Astrocyte of the cerebellum (primary cell): ENCODE data around the gene PNPLA5.
"Not testable (repeated sequence)": the region's sequence is repeated elsewhere in the genome, so short reads cannot be mapped to it uniquely, and the experiment has no call there.

Experiments
- DNase-seq: peaks from one replicate; pipeline ENCODE4 v3.0.0-alpha.2; 2011; ENCODE audit warnings: low read depth
- H3K4me3 ChIP-seq: 2 replicates; pipeline ENCODE4 v1.5.1; 2011; ENCODE audit warnings: mild to moderate bottlenecking, low read depth, low read length, moderate library complexity
- in situ Hi-C: cut with HindIII; loops from 2 replicates; pipeline ENCODE4 v1.10.0; 2017; ENCODE audit warnings: low sequenced_read_pairs
- TF ChIP-seq, protein P1 (sequence below): IDR thresholded peaks from 2 replicates; pipeline ENCODE4 v1.5.1; 2012; ENCODE audit warnings: low read length, low read depth, moderate library complexity, mild to moderate bottlenecking; ENCODE audit errors: missing control alignments

PNPLA5 gene

DNA sequence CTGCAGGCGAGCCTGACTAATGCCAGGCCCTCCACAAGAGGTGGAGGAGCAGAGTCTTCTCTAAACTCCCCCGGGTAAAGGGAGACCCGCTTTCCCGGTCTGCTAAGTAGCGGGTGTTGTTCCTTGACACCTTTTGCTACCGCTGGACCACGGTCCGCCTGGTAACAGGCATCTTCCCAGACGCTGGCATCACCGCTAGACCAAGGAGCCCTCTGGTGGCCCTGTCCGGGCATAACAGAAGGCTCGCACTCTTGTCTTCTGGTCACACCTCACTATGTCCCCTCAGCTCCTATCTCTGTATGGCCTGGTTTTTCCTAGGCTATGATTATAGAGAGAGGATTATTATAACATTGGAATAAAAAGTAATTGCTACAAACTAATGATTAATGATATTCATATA, 12.6 kb upstream of the PNPLA5 start:
- in situ Hi-C loops, DNase-seq, H3K4me3 ChIP-seq: not testable (repeated sequence)
- TF ChIP-seq, protein P1, sequence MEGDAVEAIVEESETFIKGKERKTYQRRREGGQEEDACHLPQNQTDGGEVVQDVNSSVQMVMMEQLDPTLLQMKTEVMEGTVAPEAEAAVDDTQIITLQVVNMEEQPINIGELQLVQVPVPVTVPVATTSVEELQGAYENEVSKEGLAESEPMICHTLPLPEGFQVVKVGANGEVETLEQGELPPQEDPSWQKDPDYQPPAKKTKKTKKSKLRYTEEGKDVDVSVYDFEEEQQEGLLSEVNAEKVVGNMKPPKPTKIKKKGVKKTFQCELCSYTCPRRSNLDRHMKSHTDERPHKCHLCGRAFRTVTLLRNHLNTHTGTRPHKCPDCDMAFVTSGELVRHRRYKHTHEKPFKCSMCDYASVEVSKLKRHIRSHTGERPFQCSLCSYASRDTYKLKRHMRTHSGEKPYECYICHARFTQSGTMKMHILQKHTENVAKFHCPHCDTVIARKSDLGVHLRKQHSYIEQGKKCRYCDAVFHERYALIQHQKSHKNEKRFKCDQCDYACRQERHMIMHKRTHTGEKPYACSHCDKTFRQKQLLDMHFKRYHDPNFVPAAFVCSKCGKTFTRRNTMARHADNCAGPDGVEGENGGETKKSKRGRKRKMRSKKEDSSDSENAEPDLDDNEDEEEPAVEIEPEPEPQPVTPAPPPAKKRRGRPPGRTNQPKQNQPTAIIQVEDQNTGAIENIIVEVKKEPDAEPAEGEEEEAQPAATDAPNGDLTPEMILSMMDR = peak; percentile 48

DNA sequence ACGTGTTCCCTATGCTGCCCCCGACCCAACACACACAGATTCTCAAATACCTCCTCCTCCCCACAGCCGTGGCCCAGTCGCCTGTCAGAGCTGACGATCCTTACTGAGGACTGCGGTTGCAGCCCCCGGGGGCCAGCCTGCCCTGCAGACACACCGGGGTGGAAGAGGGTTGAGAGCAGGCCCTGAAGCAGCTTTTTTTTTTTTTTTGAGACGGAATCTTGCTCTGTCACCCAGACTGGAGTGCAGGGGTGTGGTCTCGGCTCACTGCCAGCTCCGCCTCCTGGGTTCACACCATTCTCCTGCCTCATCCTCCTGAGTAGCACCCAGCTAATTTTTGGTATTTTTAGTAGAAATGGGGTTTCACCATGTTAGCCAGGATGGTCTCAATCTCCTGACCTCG, 11.2 kb upstream of the PNPLA5 start:
- in situ Hi-C loops, DNase-seq: not testable (repeated sequence)

DNA sequence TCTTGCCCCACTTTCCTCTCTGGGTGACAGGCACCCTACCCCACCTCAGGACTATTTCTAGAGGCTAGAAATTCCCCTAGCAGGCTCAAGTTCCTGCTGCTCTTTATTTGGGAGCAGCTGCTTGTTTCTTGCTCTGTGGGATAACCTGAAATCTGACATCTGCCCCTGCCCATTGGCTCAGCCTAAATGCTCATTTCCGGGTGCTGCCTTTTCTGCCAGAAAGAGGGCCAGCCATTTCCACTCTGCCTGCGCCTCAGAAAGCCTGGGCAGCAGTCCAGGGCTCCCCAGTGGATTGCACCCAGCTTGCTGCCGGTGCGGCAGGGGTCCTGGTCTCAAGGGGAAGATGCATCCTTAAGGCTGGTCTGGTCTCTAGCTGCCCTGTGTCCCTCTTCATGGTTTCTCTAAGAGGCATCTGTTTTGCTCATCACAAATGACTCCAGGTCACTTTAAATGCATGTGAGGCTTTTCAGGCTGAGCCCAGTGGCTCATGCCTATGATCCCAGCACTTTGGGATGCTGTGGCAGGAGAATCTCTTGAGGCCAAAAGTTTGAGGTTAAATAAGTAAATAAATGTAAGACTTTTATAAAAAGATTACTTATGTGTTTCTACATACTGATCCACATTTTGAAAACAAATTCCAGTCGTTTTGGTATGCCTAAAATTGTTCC, 10.3 kb upstream of the PNPLA5 start:
- TF ChIP-seq, protein P1 = no peak
- DNase-seq = peak; percentile 85
- in situ Hi-C loops = no loop called here
- no peak overlapping the region for H3K4me3 ChIP-seq

More for the DNA sequence above, 11.2 kb upstream of the PNPLA5 start:
- H3K4me3 ChIP-seq = not testable (repeated sequence)

DNA sequence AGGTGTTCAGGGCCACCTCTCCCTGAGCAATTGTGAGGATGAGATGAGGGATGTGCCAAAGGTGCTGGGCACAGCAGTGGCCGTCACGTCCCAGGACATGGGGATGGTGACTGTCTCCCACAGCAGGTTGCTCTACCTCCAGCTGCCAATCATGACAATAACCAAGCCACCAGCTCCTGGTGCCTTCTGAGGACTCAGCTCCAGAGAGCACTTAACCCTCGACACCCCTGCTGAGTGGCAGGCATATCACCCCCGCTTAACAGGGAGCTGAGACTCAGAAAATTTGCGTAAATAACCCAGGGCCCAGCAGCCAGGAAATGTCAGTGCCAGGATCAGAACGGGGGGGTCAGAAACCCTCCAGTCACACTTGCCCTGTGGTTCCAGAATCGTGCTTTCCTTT, 8.4 kb upstream of the PNPLA5 start:
- DNase-seq = no peak
- H3K4me3 ChIP-seq = no peak overlapping the region
- in situ Hi-C loops = no loop called here
- TF ChIP-seq, protein P1 = no peak

DNA sequence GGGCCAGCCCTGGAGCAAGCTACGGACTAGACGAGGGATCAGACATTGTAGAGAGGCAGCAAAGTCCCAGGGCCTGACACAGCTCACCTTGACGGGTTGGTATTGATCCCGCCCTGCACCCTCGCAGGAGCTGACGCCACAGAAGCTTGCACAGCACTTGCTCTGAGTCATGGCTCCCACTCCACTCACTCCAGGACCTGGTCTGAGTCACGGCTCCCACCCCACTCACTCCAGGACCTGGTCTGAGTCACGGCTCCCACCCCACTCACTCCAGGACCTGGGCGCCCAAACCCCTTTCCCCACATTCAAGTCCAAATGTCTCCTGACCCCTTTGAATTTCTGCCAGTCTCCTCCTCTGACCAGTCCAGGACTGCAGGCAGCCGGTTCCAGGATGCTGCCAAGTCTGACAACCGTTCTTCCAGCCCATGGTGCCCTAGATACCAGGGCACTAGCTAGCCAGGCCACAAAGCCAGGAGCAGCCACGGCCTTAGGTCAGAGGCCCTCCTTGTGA, 6.0 kb upstream of the PNPLA5 start:
- DNase-seq = no peak
- no peak overlapping the region for H3K4me3 ChIP-seq
- in situ Hi-C loops = no loop called here
- TF ChIP-seq, protein P1 = no peak

DNA sequence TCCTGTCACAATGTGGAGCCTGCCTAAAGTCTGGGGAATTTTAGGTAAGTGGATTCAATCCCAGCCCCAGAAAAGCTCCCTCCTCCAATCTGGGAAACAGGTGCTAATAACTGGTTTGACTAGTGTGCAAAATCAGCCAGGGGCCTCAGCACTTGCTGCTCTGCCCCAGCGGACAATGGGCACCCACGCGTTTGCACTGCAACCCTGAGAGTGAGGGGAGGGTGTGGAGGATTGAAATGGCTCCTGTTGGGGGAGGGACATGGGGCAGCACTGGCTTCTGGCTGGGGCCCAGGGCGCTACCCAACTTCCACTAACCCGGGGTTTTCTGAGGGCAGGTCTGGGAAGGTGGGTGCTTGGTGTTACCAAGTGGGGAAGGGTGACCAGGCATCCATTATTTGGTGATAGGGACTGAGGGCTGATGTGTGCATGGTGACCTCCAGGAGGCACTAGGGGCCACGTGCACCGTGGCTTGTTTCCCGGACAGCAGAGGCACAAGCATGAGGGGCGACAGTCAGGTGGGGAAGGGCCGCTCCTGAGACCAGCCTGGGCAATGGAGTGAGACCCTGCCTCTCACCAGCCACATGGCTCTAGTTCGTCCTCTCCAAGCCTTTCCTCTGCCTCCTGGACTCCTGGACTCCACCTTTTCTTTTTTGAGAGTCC, 4.3 kb upstream of the PNPLA5 start:
- no peak for DNase-seq
- H3K4me3 ChIP-seq = no peak overlapping the region
- in situ Hi-C loops = no loop called here
- TF ChIP-seq, protein P1 = no peak

DNA sequence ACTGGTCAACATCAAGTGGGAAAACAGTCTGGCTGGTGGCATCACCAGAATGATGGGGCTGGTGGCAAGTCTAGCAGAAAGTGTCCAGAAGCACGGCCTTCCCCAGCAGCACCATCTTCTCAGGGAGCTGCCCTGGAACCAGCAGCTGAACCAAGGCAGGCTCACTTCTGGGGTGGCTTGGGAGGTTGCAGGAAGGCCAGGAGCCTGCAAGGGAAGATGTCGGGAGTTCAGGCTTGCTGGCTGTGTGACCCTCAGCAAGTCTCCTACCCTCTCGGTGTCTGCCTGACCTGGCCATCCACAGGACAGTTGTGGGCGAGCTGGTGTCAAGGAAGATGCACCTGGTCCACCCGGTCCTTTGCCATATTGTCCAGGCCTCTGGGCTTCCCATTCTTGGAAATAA, 2.3 kb upstream of the PNPLA5 start:
- DNase-seq = no peak
- in situ Hi-C loops = no loop called here
- no peak overlapping the region for H3K4me3 ChIP-seq
- TF ChIP-seq, protein P1 = no peak
